H1 (cell line): Measurements from ENCODE around the gene TCF25. TPM values are rescaled to one million over a fixed set of nuclear protein-coding genes. Genes with fewer than 3 reads are reported as not detected.

Source experiments
- CTCF ChIA-PET: fragments of 300-600 bp; sonication (Branson Sonifier 250); formaldehyde crosslinking; loops from one replicate; lab custom pipeline; 2021; ENCODE audit not compliant: partially characterized antibody; lab: Charles Lee
- POLR2A ChIA-PET: fragments of 300-600 bp; sonication (Branson Sonifier 250); formaldehyde crosslinking; loops from one replicate; lab custom pipeline; 2021; ENCODE audit warnings: inconsistent platforms; ENCODE audit not compliant: partially characterized antibody; lab: Charles Lee
- DNase-seq, 2 experiments: peaks; one replicate each; pipeline versions ENCODE4 v3.0.0 to v3.0.0-alpha.2; 2010 to 2022; ENCODE audit warnings: low spot score in 2 of 2, low read depth in 1 of 2, mixed read lengths in 1 of 2
- FAIRE-seq: peaks from 2 replicates; lab custom pipeline; 2011; peaks lifted over from hg19 to GRCh38; lab: Jason Lieb, UNC
- H2AFZ ChIP-seq: 2 replicates; pipeline ENCODE4 v1.8.1; 2012; ENCODE audit warnings: low read length, inconsistent platforms
- H2AK5ac ChIP-seq: 2 replicates; pipeline ENCODE4 v1.6.1; 2013; ENCODE audit warnings: low read depth, low read length
- H2BK120ac ChIP-seq: replicated peaks from 2 replicates; pipeline ENCODE3; 2013; ENCODE audit warnings: low read depth, low read length, inconsistent platforms
- H2BK12ac ChIP-seq: 2 replicates; pipeline ENCODE4 v1.6.1; 2013; ENCODE audit warnings: low read depth, low read length
- H2BK15ac ChIP-seq: 2 replicates; pipeline ENCODE4 v1.6.1; 2013; ENCODE audit warnings: low read length
- H2BK20ac ChIP-seq: 2 replicates; pipeline ENCODE4 v1.6.1; 2013; ENCODE audit warnings: low read length
- H2BK5ac ChIP-seq: 2 replicates; pipeline ENCODE4 v1.6.1; 2013; ENCODE audit warnings: low read depth, low read length
- H3K14ac ChIP-seq: 2 replicates; pipeline ENCODE4 v1.6.1; 2013; ENCODE audit warnings: inconsistent platforms; ENCODE audit not compliant: insufficient read length
- H3K18ac ChIP-seq: 2 replicates; pipeline ENCODE4 v1.6.1; 2013; ENCODE audit warnings: low read length; ENCODE audit errors: extremely low read depth
- H3K23ac ChIP-seq: 2 replicates; pipeline ENCODE4 v1.6.1; 2013; ENCODE audit warnings: inconsistent platforms; ENCODE audit not compliant: insufficient read length
- H3K23me2 ChIP-seq: 2 replicates; pipeline ENCODE4 v1.6.1; 2013; ENCODE audit warnings: low read depth, low read length
- H3K27ac ChIP-seq: 2 replicates; pipeline ENCODE4 v1.6.1; 2011; ENCODE audit warnings: low read depth, low read length, inconsistent platforms
- H3K27me3 ChIP-seq, 4 experiments: replicated peaks in 1 of 4; 1 replicate in 1 of 4; 2 replicates in 3 of 4; pipeline versions ENCODE4 v1.6.1 to v1.8.1; 2011 to 2013; ENCODE audit warnings: low read length in 3 of 4, mild to moderate bottlenecking in 3 of 4, inconsistent platforms in 2 of 4, mixed read lengths in 2 of 4, moderate library complexity in 1 of 4; ENCODE audit not compliant: control insufficient read depth in 3 of 4, insufficient read depth in 3 of 4; ENCODE audit errors: extremely low read depth in 1 of 4
- H3K36me3 ChIP-seq, 4 experiments: 2 replicates each; pipeline versions ENCODE4 v1.6.1 to v1.8.1; 2011 to 2013; ENCODE audit warnings: mild to moderate bottlenecking in 4 of 4, low read length in 3 of 4, moderate library complexity in 2 of 4, control low read depth in 1 of 4, inconsistent platforms in 1 of 4; ENCODE audit not compliant: insufficient read depth in 4 of 4, control insufficient read depth in 2 of 4
- H3K4ac ChIP-seq: replicated peaks from 2 replicates; pipeline ENCODE3; 2013; ENCODE audit warnings: low read length, low read depth, mixed read lengths, inconsistent platforms; ENCODE audit not compliant: insufficient read length
- H3K4me1 ChIP-seq, 4 experiments: replicated peaks in 1 of 4; 1 replicate in 1 of 4; 2 replicates in 3 of 4; pipeline versions ENCODE4 v1.6.1 to v1.8.1; 2011 to 2013; ENCODE audit warnings: low read length in 3 of 4, inconsistent platforms in 2 of 4, mixed read lengths in 1 of 4; ENCODE audit not compliant: insufficient read depth in 4 of 4, control insufficient read depth in 3 of 4
- H3K4me2 ChIP-seq, 2 experiments: 2 replicates each; pipeline versions ENCODE4 v1.6.1 to v1.8.1; 2011 to 2013; ENCODE audit warnings: low read depth in 2 of 2, low read length in 2 of 2, control low read depth in 1 of 2, inconsistent platforms in 1 of 2, mild to moderate bottlenecking in 1 of 2; ENCODE audit not compliant: insufficient read depth in 1 of 2
- H3K4me3 ChIP-seq, 4 experiments: fragments of 200-600, 300-600 bp in 1 of 4; sonication (generic), shearing (Covaris generic), sonication (Bioruptor Twin) in 1 of 4; 2 replicates each; pipeline versions ENCODE4 v1.5.1 to v1.8.1; 2011 to 2016; ENCODE audit warnings: low read length in 4 of 4, low read depth in 3 of 4, control low read depth in 2 of 4, inconsistent platforms in 2 of 4, mild to moderate bottlenecking in 2 of 4, mixed read lengths in 1 of 4, moderate library complexity in 1 of 4; ENCODE audit not compliant: insufficient read depth in 2 of 4; ENCODE audit errors: extremely low read depth in 1 of 4
- H3K56ac ChIP-seq: replicated peaks from 2 replicates; pipeline ENCODE3; 2013; ENCODE audit warnings: low read depth, mild to moderate bottlenecking, mixed read lengths, low read length, inconsistent platforms; ENCODE audit not compliant: insufficient read length
- H3K79me1 ChIP-seq: 2 replicates; pipeline ENCODE4 v1.6.1; 2013; ENCODE audit warnings: low read depth, low read length, control low read depth
- H3K79me2 ChIP-seq, 2 experiments: 2 replicates each; pipeline versions ENCODE4 v1.6.1 to v1.8.1; 2012 to 2013; ENCODE audit warnings: low read length in 2 of 2, mild to moderate bottlenecking in 2 of 2, inconsistent platforms in 1 of 2; ENCODE audit not compliant: insufficient read depth in 2 of 2, control insufficient read depth in 1 of 2
- H3K9ac ChIP-seq, 4 experiments: replicated peaks in 1 of 4; 1 replicate in 1 of 4; 2 replicates in 3 of 4; pipeline versions ENCODE4 v1.6.1 to v1.8.1; 2011 to 2013; ENCODE audit warnings: low read depth in 3 of 4, low read length in 3 of 4, control low read depth in 2 of 4, mild to moderate bottlenecking in 2 of 4, moderate library complexity in 2 of 4, inconsistent platforms in 1 of 4; ENCODE audit errors: extremely low read depth in 1 of 4
- H3K9me3 ChIP-seq, 2 experiments: 2 replicates each; pipeline versions ENCODE4 v1.6.1 to v1.8.1; 2012 to 2013; ENCODE audit warnings: mild to moderate bottlenecking in 2 of 2, moderate library complexity in 2 of 2, control low read depth in 1 of 2, inconsistent platforms in 1 of 2, low read depth in 1 of 2, low read length in 1 of 2, mixed read lengths in 1 of 2; ENCODE audit not compliant: insufficient read depth in 2 of 2
- H4K20me1 ChIP-seq, 2 experiments: replicated peaks in 1 of 2; 2 replicates each; pipeline versions ENCODE3 to v1.8.1; 2011 to 2013; ENCODE audit warnings: inconsistent platforms in 2 of 2, low read length in 2 of 2, mild to moderate bottlenecking in 1 of 2; ENCODE audit not compliant: insufficient read depth in 2 of 2, control insufficient read depth in 1 of 2
- H4K5ac ChIP-seq: 2 replicates; pipeline ENCODE4 v1.6.1; 2013; ENCODE audit warnings: low read length, low read depth, mixed read lengths, inconsistent platforms; ENCODE audit not compliant: insufficient read length
- H4K8ac ChIP-seq: 2 replicates; pipeline ENCODE4 v1.8.0; 2013; ENCODE audit warnings: mild to moderate bottlenecking, moderate library complexity, low read length, inconsistent platforms; ENCODE audit not compliant: insufficient read depth; ENCODE audit errors: extremely low read depth
- H4K91ac ChIP-seq: replicated peaks from 2 replicates; pipeline ENCODE3; 2013; ENCODE audit warnings: low read length, mixed read lengths, inconsistent platforms; ENCODE audit not compliant: insufficient read length
- WGBS, 2 experiments: shearing (Covaris generic) in 1 of 2; methylation state at CpG; one replicate each; pipeline versions ENCODE4 v1.1.6 to v1.1.7; 2013 to 2015; ENCODE audit warnings: low lambda C conversion rate in 2 of 2, mixed read lengths in 2 of 2, inconsistent platforms in 1 of 2, low coverage in 1 of 2, missing lambda C conversion rate in 1 of 2; ENCODE audit not compliant: insufficient replicate concordance in 2 of 2, insufficient coverage in 1 of 2, insufficient read length in 1 of 2; ENCODE audit errors: extremely low coverage in 1 of 2, missing lambda C conversion rate in 1 of 2; 5-methylcytosine and 5-hydroxymethylcytosine counted together
- polyA plus RNA-seq, 7 experiments: library from polyadenylated mRNA; depleted of rRNA in 3 of 7; stranded (reverse) in 5 of 7; unstranded in 2 of 7; fragments of >200 nt in 5 of 7; fragments of 200-250 nt in 2 of 7; gene quantifications; 1 replicate in 5 of 7; 2 replicates in 1 of 7; 4 replicates in 1 of 7; pipeline versions ENCODE4 v1.2.1 to v1.2.3, GENCODE V29; 2011 to 2013; ENCODE audit warnings: missing spikeins in 2 of 7, mixed read lengths in 2 of 7
- total RNA-seq: library from RNA; stranded (reverse); fragmentation: NEBNext Ultra II Directional; extraction: Animal tissue kit (Norgen Biotek cat#: 25700); gene quantifications from 2 replicates; pipeline ENCODE4 v1.2.1, GENCODE V29; 2021

Gene TCF25
- total and polyA plus RNA-seq, 2 of the 8 experiments (the other 6 are each of a cell fraction or from before 2014, with no cell fraction given) = 78.1 to 102 TPM

DNA sequence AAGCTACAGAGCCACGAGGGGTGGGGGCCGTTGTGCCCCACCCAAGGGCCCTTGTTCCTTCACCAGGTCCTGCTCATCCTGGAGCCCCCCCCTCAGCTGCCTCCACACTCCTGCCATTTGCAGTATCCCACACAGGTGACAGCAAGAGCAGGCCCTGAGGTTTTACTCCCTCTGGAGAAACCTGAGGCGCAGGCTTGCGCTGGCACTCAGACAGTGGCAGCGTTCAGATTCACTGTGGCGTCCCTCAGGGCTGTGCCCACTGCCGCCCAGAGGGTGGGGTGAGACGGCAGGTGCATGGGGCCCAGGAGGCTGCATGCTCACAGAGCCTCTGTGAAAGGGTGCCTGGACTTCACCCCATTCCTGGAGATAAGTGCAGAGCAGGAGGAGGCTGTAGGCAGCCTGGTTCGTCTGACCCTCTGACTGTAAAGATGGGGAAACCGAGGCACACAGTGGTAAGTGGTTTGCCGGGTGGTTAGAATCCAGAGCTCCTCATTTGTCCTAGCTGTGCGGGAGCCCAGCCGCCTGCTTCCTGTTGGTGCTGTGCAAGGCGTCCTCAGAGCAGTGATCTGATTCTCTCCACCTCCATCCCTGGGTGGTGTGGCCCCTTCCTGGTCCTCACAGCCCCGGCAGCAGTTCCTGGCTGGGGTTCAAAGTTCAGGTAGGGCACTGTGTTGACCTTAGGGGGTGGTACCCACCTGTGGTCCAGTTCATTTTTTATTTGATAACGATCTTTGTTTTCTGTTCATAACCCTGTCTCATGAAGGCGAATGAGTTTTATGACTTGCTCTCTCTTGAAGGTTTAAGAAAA, 43.6 kb upstream of the TCF25 start:
- Histone ChIP-seq H2BK12ac (no peak overlapping the region), H2BK15ac (no peak overlapping the region), H4K20me1 (peaks cover 0 to 6% of the 10 kb centered on the region in 2 experiments), H3K9me3 (no peaks in the 10 kb centered on the region), H3K18ac (no peak overlapping the region), H3K4me2 (peak overlapping the region; percentile 54 to 73), H3K27me3 (no peaks in the 10 kb centered on the region), H4K91ac (no peak overlapping the region), H2AFZ (no peak overlapping the region), H3K23me2 (peaks cover 6% of the 10 kb centered on the region; the same call in 1 of the 2 replicates), H2AK5ac (no peak overlapping the region), H3K4me3 (peak overlapping the region in 1 of 4 experiments; percentile 81; a peak in 1 of 8 replicates), H3K79me1 (peaks cover 2% of the 10 kb centered on the region; the same call in 1 of the 2 replicates), H3K14ac (no peak overlapping the region), H4K8ac (no peak overlapping the region; the same call in 1 of the 2 replicates), H3K36me3 (no peaks in the 10 kb centered on the region), H4K5ac (no peak overlapping the region), H3K27ac (no peak overlapping the region), H3K9ac (no peak overlapping the region), H2BK120ac (no peak overlapping the region), H2BK20ac (no peak overlapping the region), H3K79me2 (no peaks in the 10 kb centered on the region), H3K4me1 (peaks cover 0 to 5% (median 4%) of the 10 kb centered on the region in 4 experiments; a peak in 4 of 7 replicates), H3K56ac (no peak overlapping the region), H3K23ac (no peak overlapping the region), H2BK5ac (no peak overlapping the region), H3K4ac (no peak overlapping the region)
- 85% methylated on average over 16 of the region's 17 CpGs; no CpG with 5 or more reads in 1 of the 2 experiments for WGBS, 2 experiments
- no peak for DNase-seq
- no peak for FAIRE-seq
- ChIA-PET CTCF (interaction anchor here (0.9 to 2.8 kb wide), 2 partner anchors 30 to 124 kb away, joined by 3 to 13 read pairs; no protein-coding TSS in a partner anchor), POLR2A (interaction anchor here (1.5 to 4.4 kb wide), 7 partner anchors 12 to 112 kb away, joined by 3 to 34 read pairs (median 7); partner anchors contain the start of genes FANCA, TCF25 and TUBB3)
